Measurements from ENCODE around the gene SESTD1.

- TF ChIP-seq, protein P1, sequence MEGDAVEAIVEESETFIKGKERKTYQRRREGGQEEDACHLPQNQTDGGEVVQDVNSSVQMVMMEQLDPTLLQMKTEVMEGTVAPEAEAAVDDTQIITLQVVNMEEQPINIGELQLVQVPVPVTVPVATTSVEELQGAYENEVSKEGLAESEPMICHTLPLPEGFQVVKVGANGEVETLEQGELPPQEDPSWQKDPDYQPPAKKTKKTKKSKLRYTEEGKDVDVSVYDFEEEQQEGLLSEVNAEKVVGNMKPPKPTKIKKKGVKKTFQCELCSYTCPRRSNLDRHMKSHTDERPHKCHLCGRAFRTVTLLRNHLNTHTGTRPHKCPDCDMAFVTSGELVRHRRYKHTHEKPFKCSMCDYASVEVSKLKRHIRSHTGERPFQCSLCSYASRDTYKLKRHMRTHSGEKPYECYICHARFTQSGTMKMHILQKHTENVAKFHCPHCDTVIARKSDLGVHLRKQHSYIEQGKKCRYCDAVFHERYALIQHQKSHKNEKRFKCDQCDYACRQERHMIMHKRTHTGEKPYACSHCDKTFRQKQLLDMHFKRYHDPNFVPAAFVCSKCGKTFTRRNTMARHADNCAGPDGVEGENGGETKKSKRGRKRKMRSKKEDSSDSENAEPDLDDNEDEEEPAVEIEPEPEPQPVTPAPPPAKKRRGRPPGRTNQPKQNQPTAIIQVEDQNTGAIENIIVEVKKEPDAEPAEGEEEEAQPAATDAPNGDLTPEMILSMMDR (IDR thresholded peaks at IDR 0.05) = no peak
- TF ChIP-seq POLR2A (IDR thresholded peaks at IDR 0.05) = no peak
Observed at GRCh38 chr2:179140571-179140970, 124.1 kb downstream of the SESTD1 start.
